Raji (cell line): Measurements from ENCODE around the gene CHRNB2.
A peak's percentile ranks its signal among the peaks of the same experiment; 100 is the strongest.

Source experiments
- POLR2A ChIP-seq: IDR thresholded peaks from 2 replicates; pipeline ENCODE4 v1.6.1; 2011; ENCODE audit warnings: low read depth, low read length, control low read depth; ENCODE audit not compliant: insufficient read depth

The CHRNB2 gene

GRCh38 chr1:154571244-154571963 is 3.8 kb downstream of the CHRNB2 start:
- no peak for TF ChIP-seq POLR2A

GRCh38 chr1:154571964-154572288 is 4.3 kb downstream of the CHRNB2 start:
- no peak for TF ChIP-seq POLR2A

- TF ChIP-seq POLR2A: no peak
Measured at GRCh38 chr1:154572468-154573167, 5.0 kb downstream of the CHRNB2 start.

GRCh38 chr1:154573168-154573510 is 5.6 kb downstream of the CHRNB2 start:
- no peak for TF ChIP-seq POLR2A

- TF ChIP-seq POLR2A: peak; percentile 80
Measured at GRCh38 chr1:154574716-154575115, 7.1 kb downstream of the CHRNB2 start.

GRCh38 chr1:154575147-154575927 is 7.8 kb downstream of the CHRNB2 start:
- TF ChIP-seq POLR2A: no peak

GRCh38 chr1:154575951-154576566 is 8.5 kb downstream of the CHRNB2 start:
- no peak for TF ChIP-seq POLR2A

GRCh38 chr1:154577346-154578057 is 9.9 kb downstream of the CHRNB2 start:
- TF ChIP-seq POLR2A: no peak

- no peak for TF ChIP-seq POLR2A
Measured at GRCh38 chr1:154578058-154578418, 10.5 kb downstream of the CHRNB2 start.

GRCh38 chr1:154579374-154579773 is 11.8 kb downstream of the CHRNB2 start:
- no peak for TF ChIP-seq POLR2A

GRCh38 chr1:154581766-154582165 is 14.2 kb downstream of the CHRNB2 start:
- no peak for TF ChIP-seq POLR2A

- no peak for TF ChIP-seq POLR2A
Measured at GRCh38 chr1:154582885-154583284, 15.3 kb downstream of the CHRNB2 start.

GRCh38 chr1:154583773-154584172 is 16.2 kb downstream of the CHRNB2 start:
- TF ChIP-seq POLR2A: no peak

- no peak for TF ChIP-seq POLR2A
Measured at GRCh38 chr1:154584267-154584994, 16.9 kb downstream of the CHRNB2 start.
